Inferior parietal cortex (tissue), 1 donor: ENCODE measurements around the gene LZTS2.
"Not testable (repeated sequence)": the region's sequence is repeated elsewhere in the genome, so short reads cannot be mapped to it uniquely, and the experiment has no call there.

Experiments
- DNase-seq: peaks from one replicate; pipeline ENCODE4 v3.0.0-alpha.2; 2016; ENCODE audit errors: extremely low spot score

LZTS2 gene

DNA sequence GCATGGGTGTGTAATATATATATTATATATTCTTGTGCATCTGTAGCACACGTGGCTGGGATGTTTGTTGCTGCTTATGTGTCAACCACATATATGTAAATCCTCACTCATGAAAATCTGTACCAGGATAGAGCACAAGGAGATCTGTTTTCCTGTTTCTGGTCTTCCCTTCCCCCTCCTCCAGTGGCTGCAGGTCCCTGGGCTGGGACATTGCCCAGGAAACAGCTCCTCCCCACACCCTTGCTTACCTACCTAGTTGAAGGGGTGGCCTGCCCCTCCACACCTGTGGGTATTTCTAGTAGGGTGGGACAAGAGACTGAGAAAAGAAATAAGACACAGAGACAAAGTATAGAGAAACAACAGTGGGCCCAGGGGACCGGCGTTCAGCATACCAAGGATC, 33.7 kb downstream of the LZTS2 start:
- DNase-seq, result no peak

DNA sequence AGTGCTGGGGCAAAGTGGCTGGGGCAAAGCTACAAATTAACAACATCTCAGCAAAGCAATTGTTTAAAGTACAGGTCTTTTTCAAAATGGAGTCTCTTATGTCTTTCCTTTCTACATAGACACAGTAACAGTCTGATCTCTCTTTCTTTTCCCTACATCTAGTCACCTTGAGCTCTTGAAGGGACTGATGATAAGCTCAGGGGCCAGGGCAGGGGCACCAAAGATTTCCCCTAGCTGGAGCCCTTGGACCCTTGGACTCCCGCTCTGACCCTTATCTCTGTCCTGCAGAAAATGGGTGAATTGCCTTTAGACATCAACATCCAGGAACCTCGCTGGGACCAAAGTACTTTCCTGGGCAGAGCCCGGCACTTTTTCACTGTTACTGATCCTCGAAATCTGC, 34.8 kb downstream of the LZTS2 start:
- not testable (repeated sequence) for DNase-seq

DNA sequence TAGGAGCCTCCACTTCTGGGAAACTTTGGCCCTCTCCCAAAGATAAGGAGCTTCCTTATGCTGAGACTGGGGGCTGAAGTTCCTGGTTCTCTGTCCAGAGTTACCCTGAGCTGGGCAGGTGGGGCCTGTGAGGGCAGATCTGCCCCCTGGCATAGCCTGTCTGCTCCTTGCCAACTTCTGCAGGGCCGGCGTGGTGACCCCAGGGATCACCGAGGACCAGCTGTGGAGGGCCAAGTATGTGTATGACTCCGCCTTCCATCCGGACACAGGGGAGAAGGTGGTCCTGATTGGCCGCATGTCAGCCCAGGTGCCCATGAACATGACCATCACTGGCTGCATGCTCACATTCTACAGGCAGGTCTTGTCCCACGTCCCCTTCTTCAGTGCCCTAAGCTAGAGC, 35.7 kb downstream of the LZTS2 start:
- no peak for DNase-seq

DNA sequence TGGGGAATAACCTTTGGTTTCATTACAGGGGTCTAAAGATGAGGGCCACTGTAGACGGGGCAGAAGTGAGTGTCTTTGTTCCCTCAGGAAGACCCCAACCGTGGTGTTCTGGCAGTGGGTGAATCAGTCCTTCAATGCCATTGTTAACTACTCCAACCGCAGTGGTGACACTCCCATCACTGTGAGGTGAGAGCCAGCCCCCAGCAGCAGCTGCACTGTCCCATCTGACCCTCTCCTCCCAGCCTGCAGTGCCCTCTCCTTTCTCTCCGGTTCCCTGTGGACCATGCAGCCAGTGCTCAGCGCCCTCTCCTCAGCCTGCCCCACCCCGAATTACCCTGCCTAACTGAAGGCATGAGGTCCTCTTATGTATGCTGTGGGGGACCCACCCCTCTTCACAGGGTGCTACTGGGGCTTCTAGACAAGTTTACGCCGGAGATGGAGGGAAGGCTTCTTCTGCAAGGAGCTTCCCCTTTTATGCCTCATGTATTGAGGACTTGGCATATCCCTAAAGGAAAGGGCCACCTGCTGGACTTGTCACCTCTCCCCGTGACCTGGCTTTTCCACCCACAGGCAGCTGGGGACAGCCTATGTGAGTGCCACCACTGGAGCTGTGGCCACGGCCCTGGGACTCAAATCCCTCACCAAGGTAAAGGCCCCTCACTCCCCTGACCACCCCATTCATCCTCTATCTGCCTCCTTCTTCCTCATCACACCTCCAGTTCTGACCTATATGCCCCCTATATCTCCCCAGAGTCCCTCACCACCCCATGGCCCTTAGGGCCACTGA, 36.5 kb downstream of the LZTS2 start:
- DNase-seq, result no peak

DNA sequence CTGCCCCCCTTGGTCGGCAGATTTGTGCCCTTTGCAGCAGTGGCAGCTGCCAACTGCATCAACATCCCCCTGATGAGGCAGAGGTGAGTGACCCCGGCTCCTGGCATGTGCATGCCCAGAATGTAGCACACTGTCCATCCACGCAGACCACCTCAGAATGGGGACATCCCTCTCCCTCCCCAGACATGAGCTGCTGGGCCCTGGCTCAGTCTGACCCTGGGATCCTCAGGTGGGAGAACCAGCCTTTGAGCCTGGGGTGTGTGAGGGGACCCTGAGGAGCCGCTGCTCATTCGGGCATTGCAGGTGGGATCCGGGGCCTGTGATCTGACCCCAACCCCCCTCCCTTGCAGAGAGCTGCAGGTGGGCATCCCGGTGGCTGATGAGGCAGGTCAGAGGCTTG, 37.1 kb downstream of the LZTS2 start:
- no peak for DNase-seq

DNA sequence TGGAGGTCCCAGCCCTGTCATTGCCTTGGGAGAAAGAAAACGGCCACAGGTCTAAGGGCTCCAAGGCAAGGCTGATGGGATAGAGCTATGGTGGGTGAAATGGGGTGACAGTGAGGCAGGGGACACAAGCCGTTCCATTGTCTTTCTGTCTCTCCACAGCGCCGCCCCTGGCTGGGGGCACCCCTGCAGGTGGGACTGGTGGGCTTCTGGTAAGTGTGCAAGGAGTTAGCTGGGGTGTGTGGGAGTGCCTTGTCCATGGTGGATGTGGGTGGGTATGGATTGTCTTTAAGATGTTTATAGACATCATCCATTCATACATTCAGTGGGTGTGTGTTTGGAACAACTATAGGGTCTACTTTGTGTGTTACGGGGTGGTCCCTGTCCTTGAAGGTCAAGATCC, 38.9 kb downstream of the LZTS2 start:
- no peak for DNase-seq

DNA sequence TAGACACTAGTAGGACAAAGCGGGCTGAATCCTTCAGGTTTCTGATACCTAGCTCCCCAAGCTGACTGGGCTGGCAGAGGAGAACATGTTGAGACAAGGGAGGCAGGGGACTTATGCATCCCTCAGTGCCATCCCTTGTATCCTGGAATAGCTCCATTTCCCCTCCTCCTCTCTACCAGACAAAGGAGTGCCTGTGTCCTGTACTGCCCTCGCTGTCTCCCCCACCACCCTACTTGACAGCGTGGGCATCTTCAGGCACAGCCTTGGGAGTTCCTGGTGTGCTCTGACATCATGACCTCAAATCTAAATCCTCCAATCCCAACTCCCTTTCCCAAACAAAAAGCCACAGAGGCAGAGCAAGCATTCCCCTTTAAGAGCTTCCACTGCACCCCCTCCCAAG, 40.5 kb downstream of the LZTS2 start:
- no peak for DNase-seq

DNA sequence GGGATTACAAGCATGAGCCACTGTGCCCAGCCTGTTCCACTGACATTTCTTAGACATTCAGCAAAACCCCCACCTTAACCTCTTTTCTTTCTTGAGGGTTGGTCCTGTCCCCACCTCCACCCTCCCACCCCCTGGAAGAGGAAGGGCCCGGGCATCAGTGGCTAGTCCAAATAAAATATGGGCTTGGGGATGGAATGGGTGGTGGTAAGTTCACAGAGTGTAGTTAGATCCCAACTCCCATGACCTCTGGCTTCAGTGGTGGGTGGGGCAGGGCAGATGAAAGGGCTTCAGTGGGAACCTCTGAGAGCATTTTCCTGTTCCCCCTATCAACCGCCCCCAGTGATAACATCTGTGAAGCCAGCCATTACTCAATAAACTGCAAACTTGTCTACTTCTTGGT, 41.2 kb downstream of the LZTS2 start:
- no peak for DNase-seq

DNA sequence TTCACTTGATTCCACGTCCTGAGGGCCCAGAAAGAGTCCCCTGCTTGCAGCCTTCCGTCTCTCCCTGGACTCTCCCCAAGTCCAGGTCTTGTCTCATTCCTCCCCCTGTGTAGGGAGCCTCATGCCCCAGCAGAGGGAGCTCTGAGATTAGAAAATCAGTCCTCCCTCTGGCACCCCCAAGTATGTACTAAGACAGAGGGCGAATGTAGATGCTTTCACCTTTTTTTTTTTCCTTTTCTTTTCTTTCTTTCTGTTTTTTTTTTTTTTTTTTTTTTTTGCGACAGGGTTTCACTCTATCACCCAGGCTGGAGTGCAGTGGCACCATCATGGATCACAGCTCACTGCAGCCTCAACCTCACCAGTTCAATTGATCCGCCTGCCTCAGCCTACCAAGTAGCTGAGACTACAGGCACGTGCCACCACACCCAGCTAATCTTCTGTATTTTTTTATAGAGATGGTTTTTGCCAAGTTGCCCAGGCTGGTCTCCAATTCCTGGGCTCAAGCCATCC, 41.7 kb downstream of the LZTS2 start:
- peak; percentile 93 for DNase-seq

DNA sequence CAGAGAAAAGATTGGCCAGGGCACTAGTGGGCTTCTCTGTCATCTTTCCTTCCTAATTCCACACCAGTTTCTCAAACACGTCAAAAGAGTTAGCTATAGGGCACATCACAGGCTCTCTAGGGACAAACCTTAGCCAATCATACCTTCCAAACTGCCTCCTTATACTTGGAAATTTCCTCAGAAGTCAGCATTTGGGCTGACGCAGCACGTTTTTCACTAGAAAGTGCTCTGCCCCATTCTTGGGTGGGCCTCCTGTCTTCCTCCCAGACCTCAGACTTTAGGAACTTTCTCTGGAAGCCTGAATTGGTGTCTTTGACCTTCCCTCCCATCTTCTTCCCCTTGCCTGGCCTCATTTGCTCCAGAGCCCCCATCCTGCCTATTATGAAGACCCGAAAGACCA, 42.5 kb downstream of the LZTS2 start:
- DNase-seq, result no peak

DNA sequence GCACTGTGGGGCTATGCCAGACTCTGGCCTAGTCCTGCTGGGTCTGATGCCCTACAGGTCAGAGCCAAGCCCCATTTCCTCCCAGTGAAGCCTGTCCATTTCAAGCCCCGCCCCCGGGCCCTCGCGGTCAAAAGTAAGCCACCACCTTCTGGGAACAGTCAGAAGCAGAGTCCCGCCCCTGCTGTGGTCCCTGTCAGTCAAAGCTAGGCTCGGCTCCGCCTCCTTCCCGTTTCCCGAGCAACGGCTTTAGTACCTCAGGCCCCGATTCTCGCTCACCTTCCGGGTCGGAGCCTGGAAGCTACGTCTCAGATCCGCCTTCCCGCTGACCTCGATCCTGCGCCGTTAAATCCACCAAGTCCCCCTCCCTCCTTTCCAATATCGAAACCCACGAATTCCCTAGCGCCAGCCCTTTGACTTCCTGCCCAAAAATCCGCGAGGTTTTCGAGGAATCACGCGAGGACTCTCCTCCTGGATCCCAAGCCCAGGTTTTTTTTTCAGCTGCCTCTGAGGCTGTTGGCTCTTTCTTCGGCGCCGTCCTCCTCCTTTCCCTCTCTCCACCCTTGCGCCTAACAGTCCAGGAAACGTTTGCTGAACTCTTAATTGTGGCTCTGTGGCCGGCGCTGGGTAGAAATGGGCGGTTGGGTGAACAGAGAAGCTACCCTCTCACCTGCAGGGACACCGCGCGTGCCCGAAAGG, 43.2 kb downstream of the LZTS2 start:
- peak; percentile 81 for DNase-seq

DNA sequence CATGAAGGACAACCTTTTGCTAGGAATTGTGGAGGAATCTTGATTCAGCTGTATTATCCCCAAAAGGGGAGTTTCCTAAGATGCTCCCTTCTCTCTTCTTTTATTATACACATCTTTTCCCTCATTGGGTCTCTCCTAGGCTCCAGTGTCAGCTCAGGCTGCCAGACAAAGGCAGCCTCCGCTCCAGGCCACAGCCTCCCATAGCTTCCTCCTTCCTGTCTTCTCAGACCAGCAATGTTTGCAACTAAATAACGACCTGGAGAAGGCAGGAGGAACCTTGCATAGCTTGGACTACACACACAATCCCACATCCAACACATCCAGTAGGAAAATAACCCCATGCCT, 43.7 kb downstream of the LZTS2 start:
- DNase-seq, result no peak

DNA sequence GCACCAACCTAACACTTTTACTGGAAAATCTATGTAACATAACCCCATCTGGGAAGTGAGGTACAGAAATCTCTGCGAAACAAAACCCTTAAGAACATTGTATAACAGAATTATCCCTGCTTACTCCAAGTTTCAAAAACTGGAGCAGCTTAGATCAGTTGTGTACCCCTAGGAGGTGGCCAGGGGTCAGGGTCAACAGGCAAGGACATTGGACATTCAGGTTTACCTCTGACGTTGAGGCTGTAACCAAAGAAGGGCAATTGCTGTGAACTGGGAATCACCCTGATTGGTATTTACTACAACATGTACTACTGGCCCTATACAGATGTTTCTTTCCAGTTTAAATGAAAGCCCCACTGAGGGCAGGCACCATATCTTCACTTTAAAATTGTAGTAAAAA, 44.5 kb downstream of the LZTS2 start:
- DNase-seq, result no peak

DNA sequence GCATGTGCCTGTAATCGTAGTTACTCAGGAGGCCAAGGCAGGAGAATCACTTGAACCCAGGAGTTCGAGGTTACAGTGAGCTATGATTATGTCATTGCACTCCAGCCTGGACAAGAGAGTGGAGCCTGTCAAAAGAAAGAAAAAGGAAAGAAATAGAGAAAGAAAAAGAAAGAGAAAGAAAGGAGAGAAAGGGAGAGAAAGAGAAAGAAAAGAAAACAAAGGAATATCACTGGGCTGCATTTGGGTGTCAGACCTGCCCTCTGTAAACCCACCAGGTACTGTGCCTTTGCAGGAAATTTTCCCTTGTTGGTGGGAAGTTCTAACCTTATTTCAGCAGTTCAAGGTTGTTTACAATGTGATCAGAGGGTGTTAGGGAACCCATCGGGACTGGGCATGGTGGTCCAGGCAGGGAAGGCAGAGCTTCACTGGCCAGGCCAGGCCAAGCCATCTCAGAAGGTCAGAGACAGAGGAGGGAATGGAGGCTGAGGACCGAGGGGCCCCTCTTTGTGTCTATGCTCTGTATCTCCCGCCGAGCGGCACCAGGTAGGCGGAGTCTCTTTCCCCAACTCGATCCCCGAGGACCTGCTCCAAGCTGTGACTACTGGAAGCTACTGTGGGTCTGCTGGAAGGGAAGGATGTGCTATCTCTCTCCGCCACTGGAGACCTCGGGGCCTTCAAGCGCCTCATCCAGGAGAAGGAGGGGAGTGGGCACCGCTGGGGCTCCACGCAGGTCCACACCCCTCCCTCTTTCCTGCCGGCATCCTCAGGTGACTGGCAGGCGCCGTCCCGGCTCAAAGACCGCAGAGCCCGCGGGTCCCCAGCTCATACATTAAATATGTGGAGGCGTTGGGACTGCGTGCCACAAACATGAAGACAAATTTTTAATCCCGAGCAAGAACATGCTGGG, 47.0 kb downstream of the LZTS2 start:
- DNase-seq, result no peak

DNA sequence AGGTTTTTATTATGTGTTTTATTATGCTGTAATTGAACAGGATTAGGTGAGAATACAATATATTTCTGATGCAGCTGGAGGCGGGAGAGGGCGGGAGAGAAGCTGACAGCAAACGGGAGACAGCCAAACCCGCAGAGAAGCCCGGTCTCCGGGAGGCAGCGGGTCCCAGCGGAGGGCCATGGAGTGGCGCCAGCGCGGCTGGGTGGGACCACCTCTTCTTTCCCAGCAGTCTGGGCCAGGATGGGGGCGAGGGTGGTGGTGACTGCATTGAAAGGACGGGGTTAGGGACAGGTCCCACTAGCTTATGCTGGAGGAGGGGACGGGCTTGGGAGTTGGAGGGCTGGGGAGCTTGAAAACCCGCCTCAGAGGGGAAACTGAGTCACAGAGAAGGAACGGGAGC, 47.7 kb downstream of the LZTS2 start:
- DNase-seq, result no peak

DNA sequence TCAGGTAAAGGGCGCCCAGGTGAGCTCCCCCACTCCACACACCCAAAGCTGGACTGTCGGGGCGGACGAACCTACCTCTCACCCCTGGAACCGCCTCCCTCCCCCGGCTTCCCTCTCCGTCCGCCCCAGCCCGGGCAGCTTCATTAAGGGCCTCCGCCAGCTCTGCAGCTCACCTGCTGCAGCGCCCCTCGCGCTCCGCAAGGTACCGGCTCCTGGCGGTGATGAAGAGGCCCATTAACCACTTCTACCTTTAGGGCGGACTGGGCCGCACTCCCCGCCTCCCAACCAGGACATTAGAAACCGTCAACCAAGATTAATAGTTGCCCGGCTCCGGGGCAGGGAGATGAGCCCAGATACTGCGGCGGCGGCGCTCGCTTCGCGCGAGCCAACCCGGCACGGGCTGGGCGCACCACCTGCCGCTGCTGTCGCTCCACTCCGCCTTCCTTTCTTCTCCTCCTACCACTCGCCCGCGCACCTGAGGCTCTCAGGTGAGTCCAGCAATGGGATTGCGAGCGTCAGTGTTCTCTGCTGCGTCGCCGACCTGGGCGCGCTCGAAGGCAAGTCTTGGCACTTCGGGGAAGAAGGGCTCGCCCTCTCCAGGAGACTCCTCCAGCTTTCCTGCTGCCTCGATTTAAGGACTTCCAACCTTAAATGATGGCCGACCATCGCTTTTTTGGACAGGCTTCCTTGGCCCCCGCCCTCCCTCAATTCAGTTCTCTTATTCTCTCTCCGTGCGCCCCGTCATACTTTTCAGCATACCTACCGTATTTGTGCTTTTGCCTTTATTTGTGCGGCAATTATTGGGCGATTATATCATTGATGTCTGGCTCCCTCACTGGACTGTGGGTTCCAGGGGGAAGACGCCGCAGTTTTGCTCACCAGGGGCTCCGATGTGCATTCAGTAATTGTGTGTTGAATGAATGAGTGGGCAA, 48.6 kb downstream of the LZTS2 start:
- no peak for DNase-seq

DNA sequence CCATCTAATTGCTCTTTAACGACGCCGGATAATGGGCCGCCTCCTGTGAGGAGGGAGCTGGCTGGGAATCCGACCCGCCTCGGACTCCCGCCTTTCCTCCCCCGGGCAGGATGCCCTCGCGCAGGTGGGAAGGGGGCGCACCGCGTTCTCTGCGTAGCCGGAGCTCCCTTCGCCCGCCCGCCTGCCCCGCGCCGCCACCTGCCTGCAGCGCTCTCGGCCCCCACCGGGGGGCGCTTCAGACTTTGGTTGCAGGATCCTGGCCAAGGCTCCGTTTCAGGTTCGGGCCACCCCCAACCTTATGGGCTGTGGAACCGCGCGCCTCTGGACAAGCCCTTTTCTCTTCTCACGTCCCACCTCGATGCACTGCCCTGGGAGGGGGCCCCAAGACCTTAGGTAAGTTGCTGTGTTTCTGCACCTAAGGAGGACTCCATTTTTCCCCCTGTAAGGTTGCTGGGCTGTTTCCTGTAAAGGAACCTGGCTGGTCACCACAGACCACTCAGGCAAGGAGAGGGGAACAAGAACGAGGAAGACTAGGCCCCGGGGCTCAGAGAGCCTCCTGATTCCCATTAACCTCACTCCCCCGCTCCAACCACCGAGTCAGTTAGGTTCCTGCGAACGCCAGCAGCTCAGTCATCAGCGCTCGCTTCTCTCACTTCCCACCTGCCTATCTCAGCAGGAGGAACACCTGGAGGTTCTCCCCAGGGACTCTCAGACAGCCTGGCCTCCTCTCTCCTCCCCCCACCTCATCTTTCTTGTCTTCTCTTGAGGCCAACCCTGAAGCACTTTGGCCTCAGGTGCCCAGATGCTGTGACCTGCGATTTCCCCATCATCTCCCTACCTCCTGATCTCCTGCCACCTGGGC, 50.8 kb downstream of the LZTS2 start:
- DNase-seq, result no peak

DNA sequence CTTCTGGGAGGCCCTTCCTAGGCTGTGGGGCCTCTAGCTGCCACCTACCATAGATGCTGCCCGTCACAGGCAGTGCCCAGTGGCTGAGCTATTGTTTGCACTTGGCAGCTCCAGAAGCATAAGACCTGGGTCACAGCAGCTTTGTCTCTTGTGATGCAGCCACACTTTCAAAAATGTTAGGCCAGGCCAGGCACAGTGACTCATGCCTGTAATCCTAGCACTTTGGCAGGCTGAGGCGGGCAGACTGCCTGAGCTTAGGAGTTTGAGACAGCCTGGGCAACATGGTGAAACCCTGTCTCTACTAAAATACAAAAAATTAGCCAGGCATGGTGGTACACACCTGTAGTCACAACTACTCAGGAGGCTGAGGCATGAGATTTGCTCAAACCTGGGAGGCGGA, 52.7 kb downstream of the LZTS2 start:
- DNase-seq, result no peak

DNA sequence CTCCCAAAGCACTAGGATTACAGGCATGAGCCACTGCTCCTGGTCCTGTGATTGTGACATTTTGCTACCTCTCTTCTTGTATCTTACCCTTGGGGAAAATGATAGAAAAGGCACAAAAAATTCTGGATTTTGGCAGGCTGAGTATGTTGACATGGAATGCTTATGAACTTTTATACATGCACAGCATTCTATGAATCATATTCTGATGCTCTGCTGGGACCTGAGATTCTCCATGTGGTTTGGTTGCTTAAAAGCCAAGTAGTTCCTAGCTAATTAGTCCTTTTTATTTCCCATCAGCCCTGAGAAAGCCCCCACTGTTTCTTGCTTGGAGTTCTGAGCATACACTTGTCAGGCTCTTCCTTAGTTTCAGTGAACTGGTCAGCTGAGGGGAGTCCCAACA, 53.9 kb downstream of the LZTS2 start:
- no peak for DNase-seq

DNA sequence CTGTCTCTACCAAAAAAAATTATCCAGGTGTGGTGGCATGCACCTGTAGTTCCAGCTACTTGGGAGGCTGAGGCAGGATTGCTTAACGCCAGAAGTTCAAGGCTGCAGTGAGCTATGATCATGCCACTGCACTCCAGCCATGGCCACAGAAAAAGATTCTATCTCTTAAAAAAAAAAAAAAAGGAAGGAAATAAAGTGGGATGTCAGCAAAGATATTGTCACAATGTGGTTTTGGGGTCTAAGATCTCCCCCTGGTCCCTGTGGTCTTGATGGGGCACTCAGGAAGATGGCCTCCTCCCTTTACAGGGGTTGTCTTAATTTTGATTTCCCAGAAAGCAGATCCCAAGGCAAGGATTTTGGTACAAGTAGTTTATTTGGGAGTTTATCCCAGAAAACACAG, 54.7 kb downstream of the LZTS2 start:
- no peak for DNase-seq
